Renal cortical epithelial cell (primary cell): ENCODE results near the gene ADAM33. TPM values are rescaled to one million over a fixed set of nuclear protein-coding genes. Genes with fewer than 3 reads are reported as not detected.

Experiments
- DNase-seq: peaks from one replicate; pipeline ENCODE4 v3.0.0-alpha.2; 2011; ENCODE audit warnings: low read depth
- total RNA-seq: library from RNA; depleted of rRNA; stranded (reverse); fragments of >200 nt; gene quantifications from 2 replicates; pipeline ENCODE4 v1.2.3, GENCODE V29; 2014

ADAM33 gene, protein sequence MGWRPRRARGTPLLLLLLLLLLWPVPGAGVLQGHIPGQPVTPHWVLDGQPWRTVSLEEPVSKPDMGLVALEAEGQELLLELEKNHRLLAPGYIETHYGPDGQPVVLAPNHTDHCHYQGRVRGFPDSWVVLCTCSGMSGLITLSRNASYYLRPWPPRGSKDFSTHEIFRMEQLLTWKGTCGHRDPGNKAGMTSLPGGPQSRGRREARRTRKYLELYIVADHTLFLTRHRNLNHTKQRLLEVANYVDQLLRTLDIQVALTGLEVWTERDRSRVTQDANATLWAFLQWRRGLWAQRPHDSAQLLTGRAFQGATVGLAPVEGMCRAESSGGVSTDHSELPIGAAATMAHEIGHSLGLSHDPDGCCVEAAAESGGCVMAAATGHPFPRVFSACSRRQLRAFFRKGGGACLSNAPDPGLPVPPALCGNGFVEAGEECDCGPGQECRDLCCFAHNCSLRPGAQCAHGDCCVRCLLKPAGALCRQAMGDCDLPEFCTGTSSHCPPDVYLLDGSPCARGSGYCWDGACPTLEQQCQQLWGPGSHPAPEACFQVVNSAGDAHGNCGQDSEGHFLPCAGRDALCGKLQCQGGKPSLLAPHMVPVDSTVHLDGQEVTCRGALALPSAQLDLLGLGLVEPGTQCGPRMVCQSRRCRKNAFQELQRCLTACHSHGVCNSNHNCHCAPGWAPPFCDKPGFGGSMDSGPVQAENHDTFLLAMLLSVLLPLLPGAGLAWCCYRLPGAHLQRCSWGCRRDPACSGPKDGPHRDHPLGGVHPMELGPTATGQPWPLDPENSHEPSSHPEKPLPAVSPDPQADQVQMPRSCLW
- 0.10 TPM in 1 of 2 replicates, not detected in the other for total RNA-seq

- no peak for DNase-seq
These were observed at the start of gene ADAM33 for GRCh38 chr20:3681931-3682781. Gene ADAM33 (minus strand): TSS chr20:3682010. CDS start chr20:3682004, 6 bp downstream.

DNA sequence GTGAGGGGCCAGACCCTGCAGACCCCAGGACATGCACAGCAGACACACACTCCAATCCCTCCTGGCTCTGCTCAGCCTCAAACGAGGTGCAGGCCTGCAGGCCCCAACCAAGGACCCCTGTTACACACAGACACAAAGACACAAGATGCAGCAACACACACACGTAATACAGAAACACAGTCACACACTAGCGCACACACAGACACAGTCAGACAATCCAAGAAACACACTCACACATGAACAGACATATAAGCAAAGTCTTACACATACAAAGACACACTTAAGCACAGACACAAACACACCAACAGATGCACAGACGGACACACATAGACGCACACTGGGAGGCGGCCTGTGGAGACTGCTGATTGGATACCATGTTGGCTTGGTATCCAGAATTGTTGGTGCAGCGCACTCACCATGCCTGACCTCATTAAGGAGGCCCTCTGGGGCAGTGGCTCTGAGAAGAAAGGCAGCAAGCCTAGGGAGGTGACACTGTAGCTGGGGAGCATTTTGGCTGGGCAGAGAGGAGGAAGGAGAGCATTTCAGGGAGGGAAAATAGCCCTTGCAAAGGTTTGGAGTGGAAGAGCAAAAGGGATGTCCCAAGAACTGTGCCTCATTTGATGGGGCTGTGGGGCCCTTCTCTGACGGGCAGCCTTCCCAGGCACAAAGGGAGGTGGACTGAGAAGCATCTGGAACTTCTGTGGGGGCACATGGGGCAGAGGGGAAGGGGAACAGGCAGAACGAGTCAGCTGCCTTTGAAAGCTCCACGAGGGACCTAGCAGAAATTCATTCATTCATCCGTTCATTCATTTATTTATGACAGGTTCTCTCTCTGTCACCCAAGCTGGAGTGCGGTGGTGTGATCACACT is 49.2 kb upstream of the ADAM33 start:
- DNase-seq = no peak

- no peak for DNase-seq
These were observed 48.2 kb upstream of the ADAM33 start for GRCh38 chr20:3729811-3730540.

DNA sequence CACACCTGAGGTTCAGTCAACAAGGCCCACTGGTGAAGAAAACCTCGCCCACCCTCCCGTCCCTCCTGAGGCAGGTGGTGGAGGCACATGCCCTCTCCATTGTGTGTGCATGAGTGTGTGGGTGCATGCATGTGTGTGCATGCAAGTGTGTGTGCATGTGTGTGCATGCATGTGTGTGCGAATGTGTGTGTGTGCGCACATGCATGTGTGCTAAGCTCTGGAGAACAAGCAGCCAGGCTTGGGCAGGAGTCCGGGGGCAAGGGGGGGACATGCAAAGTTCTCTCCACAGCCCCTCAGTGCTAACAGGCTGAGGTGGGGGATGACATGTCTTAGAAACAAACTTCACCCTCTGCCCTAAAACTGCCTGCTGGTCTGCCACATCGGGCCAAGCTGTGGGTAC is 47.6 kb upstream of the ADAM33 start:
- DNase-seq = no peak

DNA sequence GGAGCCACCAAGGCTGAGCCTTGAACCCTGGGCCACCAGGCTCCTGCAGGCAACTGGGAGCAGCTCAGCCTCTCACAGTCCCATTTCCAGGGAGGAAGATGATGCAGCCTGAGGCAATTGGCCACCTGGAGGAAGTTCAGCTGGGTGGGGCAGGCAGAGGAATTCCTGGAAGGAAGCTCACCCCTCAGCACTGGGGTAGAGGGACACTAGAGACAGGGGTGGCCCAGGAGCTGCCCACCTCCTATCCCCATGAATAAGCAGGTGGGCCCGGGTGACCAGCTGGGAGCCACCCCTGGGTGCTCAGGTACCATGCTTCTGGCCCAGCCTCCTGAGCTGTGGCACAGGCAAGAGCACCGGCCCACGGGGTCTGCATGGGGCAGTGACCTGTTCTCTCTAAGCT is 47.1 kb upstream of the ADAM33 start:
- DNase-seq = no peak

DNA sequence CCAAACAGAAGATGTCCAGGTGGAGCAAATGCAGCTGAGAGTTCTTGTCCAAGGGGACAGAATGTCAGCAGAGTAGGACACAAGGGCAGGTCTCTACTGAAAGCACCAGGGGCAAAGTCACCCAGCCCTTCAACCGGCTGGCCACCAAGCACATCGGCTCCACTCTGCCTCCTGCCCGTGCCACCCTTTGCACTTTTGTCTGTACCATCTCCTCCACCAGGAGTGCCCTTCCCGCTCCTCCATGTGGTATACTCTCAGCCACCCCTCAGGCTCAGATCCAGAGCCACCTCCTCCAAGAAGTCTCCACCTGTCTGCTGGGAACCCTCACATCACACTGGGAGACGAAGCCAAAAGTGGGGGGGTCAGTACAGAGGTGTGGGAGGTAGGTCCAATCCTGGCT is 46.5 kb upstream of the ADAM33 start:
- DNase-seq = no peak

DNA sequence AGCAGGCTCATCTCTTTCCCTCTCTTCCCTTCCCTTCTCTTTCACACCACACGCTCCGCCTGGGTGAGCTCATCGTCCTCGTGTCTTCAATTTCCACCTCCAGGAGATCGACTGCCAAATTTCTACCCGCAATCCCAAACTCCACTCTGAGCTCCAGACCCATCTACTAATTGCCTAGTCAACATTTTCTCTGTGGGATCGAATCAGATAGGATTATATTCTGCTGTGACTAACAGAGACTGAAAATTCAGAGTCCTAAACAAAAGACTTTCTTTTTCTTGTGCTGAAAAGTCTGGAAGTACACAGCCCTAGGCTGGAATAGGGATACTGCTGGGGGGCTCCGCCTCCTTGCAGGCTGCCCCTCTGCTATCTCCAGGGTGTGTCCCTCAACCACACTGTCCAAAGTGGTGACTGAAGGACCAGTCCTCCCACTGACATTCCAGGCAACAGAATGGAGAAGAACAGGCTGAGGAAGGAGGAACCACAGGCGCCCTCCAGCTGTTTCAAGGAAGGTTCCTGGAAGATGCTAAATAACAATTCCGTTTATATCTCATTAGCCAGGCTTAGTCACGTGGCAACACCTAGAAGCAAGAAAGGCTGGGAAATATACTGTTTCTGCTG is 45.7 kb upstream of the ADAM33 start:
- DNase-seq = no peak

GRCh38 chr20:3724356-3724755 is 42.5 kb upstream of the ADAM33 start:
- DNase-seq = no peak

DNA sequence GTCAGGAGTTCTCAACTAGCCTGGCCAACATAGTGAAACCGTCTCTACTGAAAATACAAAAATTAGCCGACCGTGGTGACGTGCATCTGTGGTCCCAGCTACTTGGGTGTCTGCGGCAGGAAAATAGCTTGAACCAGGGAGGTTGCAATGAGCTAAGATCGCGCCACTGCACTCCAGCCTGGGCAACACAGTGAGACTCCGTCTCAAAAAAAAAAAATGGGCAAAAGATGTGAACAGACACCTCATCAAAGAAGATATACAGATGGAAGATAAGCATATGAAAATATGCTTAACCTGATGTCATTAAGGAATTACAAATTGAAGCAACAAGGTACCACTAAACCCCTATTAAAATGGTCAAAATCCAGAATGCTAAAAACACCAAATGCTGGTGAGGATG is 41.5 kb upstream of the ADAM33 start:
- DNase-seq = no peak

GRCh38 chr20:3721912-3722311 is 40.1 kb upstream of the ADAM33 start:
- no peak for DNase-seq

GRCh38 chr20:3720626-3721025 is 38.8 kb upstream of the ADAM33 start:
- DNase-seq = no peak

DNA sequence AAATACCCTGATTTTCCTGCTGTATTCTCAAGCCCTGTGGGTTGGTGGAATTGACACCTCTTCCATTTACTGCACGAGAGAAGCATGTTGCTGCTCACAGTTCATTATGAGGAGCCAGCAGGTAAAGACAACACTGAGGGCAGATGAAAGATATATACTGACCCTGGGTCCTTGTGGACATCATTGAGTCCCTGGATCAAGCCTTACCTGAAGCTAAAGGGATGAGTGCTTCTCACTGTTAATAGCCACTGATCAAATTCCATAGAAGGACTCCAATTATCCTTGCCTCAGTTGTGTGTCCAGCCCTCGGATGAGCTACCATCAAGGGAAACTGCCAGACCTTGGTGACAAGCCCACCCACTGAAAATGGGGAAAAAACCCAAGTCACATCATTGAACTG is 38.3 kb upstream of the ADAM33 start:
- no peak for DNase-seq

DNA sequence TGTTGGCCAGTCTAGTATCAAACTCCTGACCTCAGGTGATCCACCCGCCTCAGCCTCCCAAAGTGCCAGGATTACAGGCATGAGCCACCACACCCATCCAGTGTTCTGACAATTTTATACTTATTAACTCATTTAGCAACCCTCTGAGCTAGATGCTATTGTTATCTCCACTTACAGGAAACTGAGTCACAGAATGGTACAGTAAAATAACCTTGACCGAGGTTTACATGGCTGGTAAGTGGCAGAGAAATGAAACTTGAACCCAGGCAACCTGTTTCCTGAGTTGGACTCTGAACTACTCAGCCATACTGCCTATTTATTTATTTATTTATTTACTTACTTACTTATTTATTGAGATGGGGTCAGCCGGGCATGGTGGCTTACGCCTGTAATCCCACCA is 37.2 kb upstream of the ADAM33 start:
- no peak for DNase-seq

DNA sequence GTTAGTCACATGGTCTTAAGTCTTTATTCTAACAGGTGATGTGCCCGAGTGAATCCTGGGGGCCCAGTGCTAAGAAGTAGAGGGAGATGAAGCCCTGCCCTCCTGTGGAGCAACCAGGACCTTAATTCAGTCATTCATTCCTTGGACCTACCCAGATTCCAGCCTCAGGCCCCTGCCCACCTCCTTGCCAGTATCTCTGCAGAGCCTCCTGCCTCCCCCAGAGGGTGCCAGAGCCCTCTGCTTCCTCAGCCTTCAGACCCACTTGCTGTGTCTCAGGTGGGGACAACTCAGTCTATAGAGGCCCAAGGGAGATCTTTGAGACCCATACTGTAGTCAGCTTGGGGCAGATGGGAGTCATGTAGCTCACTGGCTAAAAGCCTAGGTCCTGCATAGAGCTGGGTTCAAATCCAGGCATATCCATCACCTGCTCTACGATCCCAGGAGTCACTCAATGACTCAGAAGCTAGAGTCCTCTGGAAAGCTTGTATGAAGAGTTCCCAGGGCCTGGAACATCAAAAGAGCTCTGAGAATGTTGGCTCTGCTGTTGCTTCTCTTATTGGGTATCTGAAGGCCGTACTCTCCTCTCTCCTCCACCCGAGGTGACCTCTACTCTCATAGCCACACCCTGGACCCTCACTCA is 34.5 kb upstream of the ADAM33 start:
- peak; percentile 23 for DNase-seq

- DNase-seq = no peak
These were observed 32.3 kb upstream of the ADAM33 start for GRCh38 chr20:3714092-3714491.

DNA sequence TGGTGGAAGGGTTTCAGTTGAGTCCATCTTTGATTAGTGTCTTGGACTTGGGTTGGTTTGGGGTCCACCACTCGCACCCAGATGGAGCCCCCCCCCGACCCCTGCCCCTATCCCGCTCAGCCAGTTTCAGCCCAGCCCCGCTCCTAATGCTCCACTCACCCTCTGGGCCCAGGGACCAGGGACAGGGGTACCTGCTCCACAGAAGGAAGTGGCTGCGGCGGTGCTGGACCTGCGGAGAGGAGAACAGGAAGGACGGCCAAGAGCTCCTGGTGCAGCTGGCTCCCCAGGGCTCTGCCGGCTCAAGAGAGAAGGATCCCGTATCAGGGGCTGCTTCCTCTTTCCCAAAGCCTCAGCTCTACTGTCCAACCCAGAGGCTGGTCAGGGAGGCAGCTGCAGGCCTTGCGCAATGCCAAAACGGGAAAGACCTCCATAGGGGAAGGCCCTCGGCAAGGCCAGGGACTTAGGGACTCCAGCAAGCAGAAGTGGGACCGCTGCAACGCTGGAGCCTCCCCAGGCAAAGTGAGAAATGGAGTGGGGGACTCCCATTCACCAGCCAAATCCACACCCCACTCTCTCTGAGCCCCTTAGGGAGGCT is 30.6 kb upstream of the ADAM33 start, which contains the start of gene SIGLEC1:
Gene SIGLEC1 (minus strand): TSS at position 322 of the 595 bp plus-strand sequence. CDS start 5,472 bp downstream, outside the sequence.
- DNase-seq = no peak

- DNase-seq = no peak
These were observed 29.7 kb upstream of the ADAM33 start for GRCh38 chr20:3711484-3711941.

GRCh38 chr20:3710703-3711483 is 29.1 kb upstream of the ADAM33 start:
- no peak for DNase-seq
